ENCODE measurements around the gene BPIFB3. TPM values are rescaled to one million over a fixed set of nuclear protein-coding genes. Genes with fewer than 3 reads are reported as not detected.
"Not testable (repeated sequence)": the region's sequence is repeated elsewhere in the genome, so short reads cannot be mapped to it uniquely, and the experiment has no call there.

Gene BPIFB3
- total RNA-seq, 1 donor from 2014 or later, result not detected

- no peak overlapping the region for H3K4me3 ChIP-seq
- H3K9me3 ChIP-seq, result no peaks in the 10 kb centered on the region
- no peaks in the 10 kb centered on the region for H3K36me3 ChIP-seq
- intact Hi-C loops (cut with DNase I), result no loop called here
- no peak for DNase-seq (ENCODE audit: extremely low spot score in 2 of 2)
- no peak overlapping the region for H3K27ac ChIP-seq
- H3K27me3 ChIP-seq, result no peaks in the 10 kb centered on the region
- H3K4me1 ChIP-seq, result no peaks in the 10 kb centered on the region
- TF ChIP-seq POLR2AphosphoS5 (IDR thresholded peaks at IDR 0.05; ENCODE audit: insufficient read depth in 1 of 2, low read depth in 1 of 2) (no peak), POLR2A (IDR thresholded peaks at IDR 0.05) (no peak), CTCF (IDR thresholded peaks at IDR 0.05) (no peak)
Observed at GRCh38 chr20:33038243-33038642, 15.5 kb upstream of the BPIFB3 start.

GRCh38 chr20:33042430-33042829 is 11.3 kb upstream of the BPIFB3 start:
- H3K27ac ChIP-seq, result no peak overlapping the region
- H3K4me1 ChIP-seq, result no peaks in the 10 kb centered on the region
- no peaks in the 10 kb centered on the region for H3K27me3 ChIP-seq
- intact Hi-C loops (cut with DNase I), result no loop called here
- no peak for DNase-seq (ENCODE audit: extremely low spot score in 2 of 2)
- H3K9me3 ChIP-seq, result no peaks in the 10 kb centered on the region
- H3K36me3 ChIP-seq, result no peaks in the 10 kb centered on the region
- H3K4me3 ChIP-seq, result no peak overlapping the region
- TF ChIP-seq POLR2AphosphoS5 (IDR thresholded peaks at IDR 0.05; ENCODE audit: insufficient read depth in 1 of 2, low read depth in 1 of 2), result no peak
- TF ChIP-seq POLR2A (IDR thresholded peaks at IDR 0.05), result no peak

- Histone ChIP-seq H3K27ac (no peak overlapping the region), H3K36me3 (no peaks in the 10 kb centered on the region), H3K27me3 (no peaks in the 10 kb centered on the region), H3K4me1 (no peaks in the 10 kb centered on the region), H3K4me3 (no peak overlapping the region), H3K9me3 (no peaks in the 10 kb centered on the region)
- DNase-seq (ENCODE audit: extremely low spot score in 2 of 2), result no peak
- intact Hi-C loops (cut with DNase I), result no loop called here
- TF ChIP-seq POLR2A (IDR thresholded peaks at IDR 0.05), result no peak
- no peak for TF ChIP-seq POLR2AphosphoS5 (IDR thresholded peaks at IDR 0.05; ENCODE audit: insufficient read depth in 1 of 2, low read depth in 1 of 2)
- TF ChIP-seq CTCF (IDR thresholded peaks at IDR 0.05), result no peak
Observed at GRCh38 chr20:33042983-33043730, 10.5 kb upstream of the BPIFB3 start.

GRCh38 chr20:33043731-33044181 is 9.9 kb upstream of the BPIFB3 start:
- intact Hi-C loops (cut with DNase I), result no loop called here
- Histone ChIP-seq H3K4me3 (no peak overlapping the region), H3K4me1 (no peaks in the 10 kb centered on the region), H3K36me3 (no peaks in the 10 kb centered on the region), H3K27ac (no peak overlapping the region), H3K9me3 (no peaks in the 10 kb centered on the region), H3K27me3 (no peaks in the 10 kb centered on the region)
- DNase-seq (ENCODE audit: extremely low spot score in 2 of 2), result no peak
- no peak for TF ChIP-seq POLR2A (IDR thresholded peaks at IDR 0.05)
- TF ChIP-seq POLR2AphosphoS5 (IDR thresholded peaks at IDR 0.05; ENCODE audit: insufficient read depth in 1 of 2, low read depth in 1 of 2), result no peak
- TF ChIP-seq CTCF (IDR thresholded peaks at IDR 0.05), result no peak

DNA sequence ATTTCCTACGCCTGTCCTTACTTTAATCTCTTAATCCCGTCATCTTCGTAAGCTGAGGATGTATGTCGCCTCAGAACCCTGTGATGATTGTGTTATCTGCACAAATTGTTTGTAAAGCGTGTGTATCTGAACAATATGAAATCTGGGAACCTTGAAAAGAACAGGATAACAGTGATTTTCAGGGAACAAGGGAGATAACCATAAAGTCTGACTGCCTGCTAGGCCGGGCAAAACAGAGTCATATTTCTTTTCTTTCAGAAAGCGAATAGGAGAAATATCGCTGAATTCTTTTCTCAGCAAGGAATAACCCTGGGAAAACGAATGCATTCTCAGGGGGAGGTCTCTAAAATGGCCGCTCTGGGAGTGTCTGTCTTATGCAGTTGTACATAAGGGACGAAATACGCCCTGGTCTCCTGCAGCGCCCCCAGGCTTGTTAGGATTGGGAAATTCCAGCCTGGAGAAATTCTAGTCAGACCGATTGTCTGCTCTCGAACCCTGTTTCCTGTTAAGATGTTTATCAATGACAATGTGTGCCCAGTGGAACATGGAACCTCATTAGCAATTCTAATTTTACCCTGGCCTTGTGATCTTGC is 8.5 kb upstream of the BPIFB3 start:
- H3K27ac ChIP-seq; intact Hi-C loops (cut with DNase I); H3K9me3 ChIP-seq; H3K36me3 ChIP-seq; DNase-seq (ENCODE audit: extremely low spot score in 2 of 2); H3K27me3 ChIP-seq; H3K4me3 ChIP-seq; H3K4me1 ChIP-seq: not testable (repeated sequence)

DNA sequence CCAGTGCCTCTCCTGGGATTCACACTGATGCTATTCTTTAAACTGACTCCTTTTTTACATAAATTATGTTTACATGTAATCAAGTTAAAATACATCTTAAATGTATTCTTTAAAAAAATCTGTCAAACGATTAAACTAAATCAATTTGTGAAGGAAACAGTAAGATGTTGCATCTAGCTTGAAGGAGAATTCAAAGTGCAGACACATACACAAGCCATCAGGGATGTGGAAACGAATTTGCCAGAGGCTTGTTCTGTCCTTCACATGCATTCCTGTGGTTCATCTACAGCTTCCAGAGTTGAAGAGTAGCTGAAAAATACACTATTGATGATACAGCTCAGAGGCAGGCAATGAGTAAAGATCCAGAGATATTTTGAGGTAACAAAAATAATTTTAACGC is 7.3 kb upstream of the BPIFB3 start:
- Histone ChIP-seq H3K4me3 (no peak overlapping the region), H3K4me1 (no peaks in the 10 kb centered on the region), H3K36me3 (no peaks in the 10 kb centered on the region), H3K27ac (no peak overlapping the region), H3K9me3 (no peaks in the 10 kb centered on the region), H3K27me3 (no peaks in the 10 kb centered on the region)
- TF ChIP-seq POLR2A (IDR thresholded peaks at IDR 0.05) (no peak), POLR2AphosphoS5 (IDR thresholded peaks at IDR 0.05; ENCODE audit: insufficient read depth in 1 of 2, low read depth in 1 of 2) (no peak), CTCF (IDR thresholded peaks at IDR 0.05) (no peak)
- intact Hi-C loops (cut with DNase I), result no loop called here
- no peak for DNase-seq (ENCODE audit: extremely low spot score in 2 of 2)

Data from vagina (tissue), 2 donors.